ENCODE measurements around the gene SIPA1. TPM values are rescaled to one million over a fixed set of nuclear protein-coding genes. Genes with fewer than 3 reads are reported as not detected.

SIPA1 gene
- total and polyA plus RNA-seq, 2 of the 13 experiments (the other 11 are each of a cell fraction or from before 2014, with no cell fraction given): 5.8 to 7.7 TPM

DNA sequence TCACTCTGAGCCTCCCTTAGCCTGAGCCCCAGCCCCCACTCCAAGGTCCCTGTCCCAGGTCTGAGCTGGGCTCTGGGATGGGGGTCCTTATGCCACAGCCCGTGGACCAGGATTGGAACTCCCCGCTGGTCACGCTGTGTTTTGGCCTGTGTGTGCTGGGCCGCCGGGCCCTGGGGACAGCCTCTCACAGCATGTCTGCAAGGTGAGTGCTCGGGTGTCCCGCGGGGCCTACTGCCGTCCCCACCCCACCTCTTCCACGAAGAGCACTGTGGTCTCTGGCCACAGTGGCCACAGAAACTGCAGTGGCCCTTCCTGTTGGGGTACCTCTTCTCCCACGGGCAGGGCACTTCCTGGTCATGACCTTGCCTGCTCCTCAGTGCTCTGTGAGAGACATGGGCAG is 3.5 kb upstream of the SIPA1 start:
- intact Hi-C loops (cut with micrococcal nuclease; ENCODE audit: unreplicated experiment): no loop called here
- ATAC-seq: no peak
- WGBS (ENCODE audit: low lambda C conversion rate): 100% methylated on average over 2 of the region's 11 CpGs
- ChIA-PET CTCF (ENCODE audit: low intra/inter-chr PET ratio, low total read pairs) (no interaction called here), POLR2A (no interaction called here)
- no peak for TF ChIP-seq ZNF557 (CRISPR knock-in tag; IDR thresholded peaks at IDR 0.05)
- no peak for TF ChIP-seq ZFYVE20 (CRISPR knock-in tag; IDR thresholded peaks at IDR 0.05; ENCODE audit: borderline replicate concordance, low read depth)
- TF ChIP-seq, protein P1, sequence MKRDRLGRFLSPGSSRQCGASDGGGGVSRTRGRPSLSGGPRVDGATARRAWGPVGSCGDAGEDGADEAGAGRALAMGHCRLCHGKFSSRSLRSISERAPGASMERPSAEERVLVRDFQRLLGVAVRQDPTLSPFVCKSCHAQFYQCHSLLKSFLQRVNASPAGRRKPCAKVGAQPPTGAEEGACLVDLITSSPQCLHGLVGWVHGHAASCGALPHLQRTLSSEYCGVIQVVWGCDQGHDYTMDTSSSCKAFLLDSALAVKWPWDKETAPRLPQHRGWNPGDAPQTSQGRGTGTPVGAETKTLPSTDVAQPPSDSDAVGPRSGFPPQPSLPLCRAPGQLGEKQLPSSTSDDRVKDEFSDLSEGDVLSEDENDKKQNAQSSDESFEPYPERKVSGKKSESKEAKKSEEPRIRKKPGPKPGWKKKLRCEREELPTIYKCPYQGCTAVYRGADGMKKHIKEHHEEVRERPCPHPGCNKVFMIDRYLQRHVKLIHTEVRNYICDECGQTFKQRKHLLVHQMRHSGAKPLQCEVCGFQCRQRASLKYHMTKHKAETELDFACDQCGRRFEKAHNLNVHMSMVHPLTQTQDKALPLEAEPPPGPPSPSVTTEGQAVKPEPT (CRISPR knock-in tag; IDR thresholded peaks at IDR 0.05; ENCODE audit: low read depth): no peak
- peak; percentile 1 for TF ChIP-seq AGO2 (optimal IDR thresholded peaks at IDR 0.05; ENCODE audit: low read depth, low read length)
- TF ChIP-seq NCOR1 (IDR thresholded peaks at IDR 0.05; ENCODE audit: borderline replicate concordance, low read length): no peak
- no peak overlapping the region for H3K4me3 ChIP-seq (replicated peaks in 1 of 3; ENCODE audit: insufficient read depth in 1 of 3, low read depth in 2 of 3, low read length in 3 of 3)
- no peaks in the 10 kb centered on the region for H4K20me1 ChIP-seq (ENCODE audit: insufficient read depth, low read length)
- no peaks in the 10 kb centered on the region for H3K27me3 ChIP-seq (ENCODE audit: control insufficient read depth in 1 of 2, insufficient read depth in 2 of 2, low read length in 2 of 2)
- no peaks in the 10 kb centered on the region for H3K9me3 ChIP-seq (ENCODE audit: low read length)
- no peak for FAIRE-seq
- BruUV-seq (replicated peaks): no TSS peak
- H2AFZ ChIP-seq (ENCODE audit: low read length): no peak overlapping the region
- H3K4me2 ChIP-seq (ENCODE audit: low read depth, low read length): no peak overlapping the region
- H3K36me3 ChIP-seq (replicated peaks in 1 of 2; ENCODE audit: control insufficient read depth in 1 of 2, insufficient read depth in 2 of 2, low read length in 2 of 2): peaks cover 36 to 52% of the 10 kb centered on the region in 2 experiments; a peak in 4 of 5 replicates
- no peak overlapping the region for H3K9ac ChIP-seq (ENCODE audit: insufficient read depth, low read depth, low read length)
- in situ Hi-C loops (cut with HindIII; ENCODE audit: extremely low pct_ligation_motif_present, low pct_unique_long_range_greater_than_20kb): no loop called here
- no peaks in the 10 kb centered on the region for H3K79me2 ChIP-seq (ENCODE audit: insufficient read depth, low read length)
- H3K27ac ChIP-seq (ENCODE audit: extremely low read length, insufficient read depth, low read length): no peak overlapping the region
- DNase-seq (ENCODE audit: low spot score): no peak
- H3K4me1 ChIP-seq (ENCODE audit: insufficient read depth, low read length): peaks cover 28% of the 10 kb centered on the region
